NCI-H146 treated with DMSO at 0.1 percent for 48 hours (cell line): ENCODE measurements around the gene PCGF2.

Experiments
- DNase-seq: peaks from one replicate; lab custom pipeline; 2025; ENCODE audit not compliant: unreplicated experiment; lab: John Stamatoyannopoulos, UW

PCGF2 gene

DNA sequence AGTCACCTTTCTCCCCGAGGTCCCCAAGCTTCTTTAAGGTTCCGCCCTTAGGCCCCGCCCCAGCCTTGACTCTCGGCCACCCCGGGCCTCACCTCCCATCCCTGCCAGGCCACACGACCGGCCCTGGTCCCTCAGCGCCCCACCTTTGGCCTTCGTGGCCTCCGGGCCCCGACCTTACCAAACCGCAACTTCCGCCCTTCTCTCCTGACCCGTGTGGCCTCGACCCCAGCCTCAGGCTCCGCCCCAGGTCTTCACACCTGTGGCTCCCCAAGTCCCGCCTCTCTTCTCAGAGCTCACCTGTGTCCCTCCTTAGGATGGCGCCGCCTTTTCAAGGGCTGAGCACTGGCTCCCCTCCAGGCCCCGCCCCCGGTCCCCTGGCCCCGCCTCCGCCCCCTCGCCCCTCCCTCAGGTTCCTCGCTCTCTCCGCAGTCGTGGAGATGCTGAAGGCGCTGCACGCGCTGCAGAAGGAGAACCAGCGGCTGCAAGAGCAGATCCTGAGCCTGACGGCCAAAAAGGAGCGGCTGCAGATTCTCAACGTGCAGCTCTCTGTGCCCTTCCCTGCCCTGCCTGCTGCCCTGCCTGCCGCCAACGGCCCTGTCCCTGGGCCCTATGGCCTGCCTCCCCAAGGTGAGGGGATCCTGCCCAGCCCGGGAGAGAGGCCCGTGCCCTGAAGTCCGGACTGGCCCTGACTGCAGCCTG lies 28.0 kb downstream of the PCGF2 start:
- no peak for DNase-seq

- no peak for DNase-seq
Observed at GRCh38 chr17:38719289-38719942, 28.7 kb downstream of the PCGF2 start.

GRCh38 chr17:38717139-38717745 lies 30.9 kb downstream of the PCGF2 start:
- DNase-seq = no peak

GRCh38 chr17:38716368-38717005 lies 31.6 kb downstream of the PCGF2 start:
- no peak for DNase-seq

DNA sequence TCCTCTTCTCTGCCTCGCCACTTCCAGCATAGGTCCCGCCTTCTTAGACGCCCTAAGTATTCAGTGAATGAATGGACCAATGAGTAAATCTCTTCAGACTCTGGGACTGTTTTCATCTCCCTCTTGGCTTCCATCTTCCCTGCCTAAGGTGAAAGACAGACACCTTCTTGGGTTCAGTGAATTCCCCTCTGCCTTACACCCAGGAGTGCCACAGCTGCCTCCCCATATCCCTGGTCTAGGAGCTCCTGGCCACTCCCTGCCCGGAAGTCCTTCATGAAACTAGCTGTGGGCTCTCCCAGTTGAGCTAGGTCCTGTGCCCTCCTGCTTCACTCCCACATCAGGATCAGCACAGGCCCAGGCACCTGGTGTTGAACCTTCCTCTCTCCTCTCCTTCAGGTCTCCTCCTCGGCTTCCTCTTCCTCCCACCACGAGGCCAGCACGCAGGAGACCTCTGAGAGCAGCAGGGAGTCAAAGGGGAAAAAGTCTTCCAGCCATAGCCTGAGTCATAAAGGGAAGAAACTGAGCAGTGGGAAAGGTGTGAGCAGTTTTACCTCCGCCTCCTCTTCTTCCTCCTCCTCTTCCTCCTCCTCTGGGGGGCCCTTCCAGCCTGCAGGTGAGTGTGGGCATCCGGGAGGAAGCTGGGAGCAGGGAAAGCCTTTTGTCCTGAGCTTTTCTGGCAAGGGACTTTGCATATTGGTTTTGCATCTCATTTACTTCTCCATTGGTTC lies 32.8 kb downstream of the PCGF2 start:
- no peak for DNase-seq

DNA sequence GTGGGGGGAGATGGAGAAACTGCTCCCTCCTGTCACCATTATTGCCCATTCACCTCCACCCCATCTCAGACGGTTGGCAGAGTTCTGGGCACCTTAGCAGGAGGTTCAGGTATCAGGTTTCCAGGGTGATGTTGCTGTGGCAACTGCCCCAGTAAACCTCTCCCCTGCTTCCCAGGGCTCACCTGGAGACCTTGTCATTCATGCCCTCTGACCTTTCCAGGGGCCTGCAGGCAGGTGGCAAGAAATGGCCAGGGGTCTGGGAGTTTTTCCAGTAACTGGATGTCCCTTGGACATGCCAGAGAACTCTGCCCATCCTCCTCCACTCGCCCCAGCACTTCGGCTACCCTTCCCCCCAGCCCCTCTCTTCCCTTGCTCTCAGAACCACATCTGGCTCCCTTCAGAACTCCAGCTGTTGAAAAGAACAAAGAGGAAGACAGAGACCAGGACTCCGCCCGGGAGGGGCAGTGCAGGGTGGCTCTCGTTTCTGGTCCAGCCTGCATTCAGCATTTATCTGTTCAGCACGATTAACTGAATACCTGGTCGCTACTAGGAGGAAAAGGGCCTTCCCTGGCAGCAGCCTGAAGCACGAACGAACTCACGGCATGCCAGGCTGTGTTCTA lies 34.6 kb downstream of the PCGF2 start:
- no peak for DNase-seq

GRCh38 chr17:38712593-38712992 lies 35.5 kb downstream of the PCGF2 start:
- no peak for DNase-seq

GRCh38 chr17:38711792-38712571 lies 36.2 kb downstream of the PCGF2 start:
- no peak for DNase-seq

GRCh38 chr17:38710985-38711384 lies 37.2 kb downstream of the PCGF2 start:
- DNase-seq = no peak

- DNase-seq = no peak
Observed at GRCh38 chr17:38710604-38710962, 37.6 kb downstream of the PCGF2 start.

DNA sequence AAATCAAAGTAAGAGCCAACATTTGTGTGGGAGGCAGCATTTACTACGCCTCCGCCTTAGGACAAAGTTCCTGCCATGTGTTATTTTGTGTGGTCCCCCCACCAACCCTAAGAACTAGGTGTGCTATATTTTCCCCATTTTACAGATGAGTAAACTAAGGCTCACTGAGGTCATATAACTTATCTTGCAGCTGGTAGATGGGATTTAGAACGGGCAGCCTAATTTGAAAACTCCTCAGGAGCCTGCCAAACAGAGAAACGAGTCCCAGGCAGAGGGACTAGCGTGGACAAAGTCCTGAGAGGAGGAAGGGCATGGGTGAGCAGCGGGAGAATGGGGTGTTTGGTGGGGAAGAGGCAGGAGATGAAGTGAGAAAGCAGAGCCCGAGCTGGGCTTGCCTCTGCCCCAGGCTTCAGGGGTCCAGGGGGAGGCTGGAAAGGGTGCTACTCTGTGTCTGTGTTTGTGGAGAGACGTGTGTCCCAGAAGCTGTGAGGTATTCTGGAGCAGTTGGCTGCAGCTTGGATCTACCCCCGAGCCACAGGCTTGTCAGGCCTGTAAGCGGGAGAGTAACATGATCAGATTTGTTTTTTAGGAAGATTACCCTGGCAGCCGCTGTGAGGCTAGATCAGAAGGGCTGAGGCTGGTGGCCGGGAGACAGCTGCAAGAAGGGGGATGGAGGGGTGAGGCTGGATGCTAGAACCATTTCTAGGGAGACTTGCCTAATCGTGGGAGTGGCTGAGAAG lies 38.1 kb downstream of the PCGF2 start:
- no peak for DNase-seq

GRCh38 chr17:38709104-38709820 lies 38.9 kb downstream of the PCGF2 start:
- no peak for DNase-seq

DNA sequence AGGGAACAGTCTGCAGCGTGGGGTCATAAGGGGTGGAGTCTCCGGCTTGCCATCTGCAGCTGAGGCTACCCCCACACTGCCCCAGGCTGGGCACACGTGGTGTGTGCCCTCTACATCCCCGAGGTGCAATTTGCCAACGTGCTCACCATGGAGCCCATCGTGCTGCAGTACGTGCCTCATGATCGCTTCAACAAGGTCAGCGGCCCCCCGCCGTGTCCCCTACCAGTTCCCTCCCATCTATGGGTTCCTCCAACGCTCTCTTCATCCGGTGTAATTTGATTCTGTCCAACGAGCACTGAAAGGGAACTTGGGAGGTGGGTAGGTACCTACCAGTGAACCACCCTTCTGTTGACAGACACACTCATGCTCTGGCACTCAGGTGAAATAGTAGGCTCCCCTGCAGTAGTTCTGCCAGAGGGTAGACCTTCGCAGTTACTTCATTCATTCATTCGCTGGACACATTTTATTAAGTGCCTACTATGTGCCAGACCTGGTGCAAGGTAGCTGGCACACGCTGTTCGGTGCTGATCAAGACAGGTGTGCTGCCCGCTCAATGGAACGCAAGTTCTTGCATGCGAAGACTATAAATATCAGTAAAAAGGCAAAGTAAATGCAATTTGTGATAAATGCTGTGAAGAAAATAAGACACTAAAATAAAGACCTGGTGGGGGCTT lies 40.3 kb downstream of the PCGF2 start:
- DNase-seq = no peak

GRCh38 chr17:38706505-38707216 lies 41.5 kb downstream of the PCGF2 start:
- no peak for DNase-seq

DNA sequence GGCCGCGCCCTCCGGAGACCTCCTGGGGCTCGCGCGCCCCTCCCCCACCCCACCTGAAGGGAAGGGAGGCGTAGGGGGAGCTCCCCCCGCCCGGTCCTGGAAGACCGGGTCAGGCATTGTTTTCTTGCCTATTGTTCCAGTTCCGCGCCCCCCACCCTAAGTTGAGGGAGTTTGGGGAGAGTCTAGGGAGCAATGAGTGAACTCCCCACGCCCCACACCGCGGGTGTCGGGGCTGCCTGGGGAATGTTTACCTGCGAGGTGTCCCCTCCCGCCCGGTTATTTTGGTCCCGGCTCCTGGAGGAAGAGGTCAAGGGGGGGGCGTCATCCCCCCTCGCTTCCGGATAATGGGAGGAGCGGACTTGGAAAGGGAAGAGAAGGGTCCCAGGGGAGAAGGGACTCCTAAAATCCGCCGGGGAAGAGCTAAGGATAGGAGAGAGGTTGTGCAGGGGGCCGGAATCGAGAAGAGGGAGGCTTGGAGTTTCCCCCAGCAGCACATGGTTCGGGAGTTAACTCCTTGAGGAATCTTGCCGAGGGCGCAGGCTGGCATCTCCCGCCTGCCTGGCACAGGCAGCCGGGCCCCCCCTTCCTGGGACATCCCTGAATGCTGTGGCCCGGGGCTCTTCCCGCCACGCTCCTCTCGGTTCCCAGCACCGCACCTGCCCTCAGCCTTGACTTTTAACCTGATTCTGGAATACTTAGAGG lies 42.2 kb downstream of the PCGF2 start:
- no peak for DNase-seq

DNA sequence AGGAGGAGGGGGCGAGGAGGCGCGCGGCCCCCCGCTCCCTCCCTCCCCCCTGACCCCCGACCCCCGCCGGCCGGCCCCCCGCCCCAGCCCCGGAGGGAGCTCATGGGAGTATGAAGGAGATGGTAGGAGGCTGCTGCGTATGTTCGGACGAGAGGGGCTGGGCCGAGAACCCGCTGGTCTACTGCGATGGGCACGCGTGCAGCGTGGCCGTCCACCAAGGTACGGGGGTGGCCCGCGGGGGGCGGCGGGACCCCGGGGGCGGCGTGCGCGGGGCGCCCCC lies 42.7 kb downstream of the PCGF2 start:
- peak; percentile 40 for DNase-seq
